HEK293 (cell line): ENCODE results near the gene IGSF21.
A peak's percentile ranks its signal among the peaks of the same experiment; 100 is the strongest.

Experiments used
- CTCF ChIP-seq: fragments of 450-650 bp; formaldehyde crosslinking; IDR thresholded peaks from 2 replicates; pipeline ENCODE4 v1.5.1; 2016; ENCODE audit warnings: missing biosample characterization, missing genetic modification characterization
- IKZF3 ChIP-seq: fragments of 450-650 bp; IDR thresholded peaks from 2 replicates; pipeline ENCODE4 v1.5.0; 2018; ENCODE audit warnings: missing biosample characterization, mild to moderate bottlenecking, missing genetic modification characterization, moderate library complexity
- MEIS1 ChIP-seq: sonication (generic); formaldehyde crosslinking; IDR thresholded peaks from 2 replicates; pipeline ENCODE4 v1.8.1; 2022; ENCODE audit warnings: missing genetic modification reagents, mild to moderate bottlenecking, borderline replicate concordance
- PRDM4 ChIP-seq: fragments of 450-650 bp; formaldehyde crosslinking; IDR thresholded peaks from 2 replicates; pipeline ENCODE4 v1.5.1; 2017; ENCODE audit warnings: missing biosample characterization, missing genetic modification characterization
- ZBTB6 ChIP-seq: fragments of 450-650 bp; formaldehyde crosslinking; IDR thresholded peaks from 2 replicates; pipeline ENCODE4 v1.5.1; 2017; ENCODE audit warnings: missing biosample characterization, missing genetic modification characterization
- ZNF211 ChIP-seq: fragments of 450-650 bp; formaldehyde crosslinking; IDR thresholded peaks from 2 replicates; pipeline ENCODE4 v1.5.1; 2016; ENCODE audit warnings: low read depth, missing biosample characterization, missing genetic modification characterization
- ZNF366 ChIP-seq: fragments of 450-650 bp; formaldehyde crosslinking; conservative IDR thresholded peaks from 2 replicates; pipeline ENCODE4 v1.5.1; 2016; ENCODE audit warnings: missing biosample characterization, missing genetic modification characterization
- ZNF639 ChIP-seq: fragments of 450-650 bp; formaldehyde crosslinking; IDR thresholded peaks from 2 replicates; pipeline ENCODE4 v1.5.1; 2016; ENCODE audit warnings: missing biosample characterization, missing genetic modification characterization

GRCh38 chr1:18312961-18313360 is 205.4 kb downstream of the IGSF21 start:
- TF ChIP-seq CTCF (tag by site-specific recombination), result no peak
- TF ChIP-seq MEIS1 (CRISPR knock-in tag), result no peak
- TF ChIP-seq ZNF639 (tag by site-specific recombination), result no peak
- 0 out of 2 replicates have a peak, but pooled peaks have one; percentile 45 for TF ChIP-seq ZBTB6 (tag by site-specific recombination)
- no peak for TF ChIP-seq ZNF211 (tag by site-specific recombination)
- TF ChIP-seq PRDM4 (tag by site-specific recombination), result no peak
- TF ChIP-seq ZNF366, result no peak
- TF ChIP-seq IKZF3 (tag by site-specific recombination), result no peak
